NT2/D1 (cell line): ENCODE measurements around the gene LIPA.

Experiments
- DNase-seq: peaks from one replicate; pipeline ENCODE4 v3.0.0-alpha.2; 2011; ENCODE audit warnings: low read depth, low spot score
- H3K27me3 ChIP-seq: 2 replicates; pipeline ENCODE4 v1.6.0; 2011; ENCODE audit warnings: mild to moderate bottlenecking; ENCODE audit not compliant: insufficient read length, insufficient read depth
- H3K36me3 ChIP-seq: 2 replicates; pipeline ENCODE4 v1.6.1; 2011; ENCODE audit warnings: mild to moderate bottlenecking, low read length, mixed read lengths; ENCODE audit not compliant: insufficient read depth, insufficient read length
- H3K4me1 ChIP-seq: 2 replicates; pipeline ENCODE4 v1.5.1; 2011; ENCODE audit not compliant: insufficient read depth, insufficient read length
- H3K4me3 ChIP-seq: 2 replicates; pipeline ENCODE4 v1.5.1; 2011; ENCODE audit warnings: low read depth; ENCODE audit not compliant: insufficient read length
- H3K9ac ChIP-seq: 2 replicates; pipeline ENCODE4 v1.6.0; 2011; ENCODE audit warnings: low read depth; ENCODE audit not compliant: insufficient read length
- H3K9me3 ChIP-seq: 2 replicates; pipeline ENCODE4 v1.5.1; 2011; ENCODE audit warnings: mild to moderate bottlenecking, low read length; ENCODE audit not compliant: insufficient read depth
- SUZ12 ChIP-seq: IDR thresholded peaks from 2 replicates; pipeline ENCODE4 v1.6.1; 2011; ENCODE audit not compliant: insufficient read length, insufficient read depth; ENCODE audit errors: extremely low read depth
- YY1 ChIP-seq: IDR thresholded peaks from 2 replicates; pipeline ENCODE4 v1.6.1; 2011; ENCODE audit not compliant: insufficient read length, insufficient read depth
- ZNF274 ChIP-seq: IDR thresholded peaks from 2 replicates; pipeline ENCODE4 v1.6.1; 2011; ENCODE audit warnings: mild to moderate bottlenecking, low read depth, low read length

Gene LIPA

DNA sequence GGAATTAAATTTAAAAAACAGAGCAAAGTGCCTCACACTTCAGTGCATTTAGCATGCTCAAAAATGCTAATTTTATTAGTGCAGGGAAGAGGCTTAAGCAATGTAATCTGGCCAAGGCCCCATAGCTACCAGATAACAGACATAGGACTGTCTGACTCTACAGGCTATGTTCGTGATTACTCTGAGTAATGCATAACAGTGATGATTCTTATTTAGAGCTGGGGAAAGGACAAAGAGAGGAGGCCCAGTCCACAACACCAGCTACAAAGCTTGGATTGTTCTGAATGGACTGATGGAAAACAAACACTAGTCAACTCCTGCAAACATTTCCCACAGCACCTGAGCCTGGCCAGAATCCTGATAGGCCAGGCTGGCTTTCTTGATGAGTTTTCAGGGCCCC lies 36.1 kb downstream of the LIPA start:
- H3K4me3 ChIP-seq = no peak overlapping the region
- H3K4me1 ChIP-seq = no peaks in the 10 kb centered on the region
- no peaks in the 10 kb centered on the region for H3K36me3 ChIP-seq
- TF ChIP-seq YY1 (no peak), SUZ12 (no peak), ZNF274 (no peak)
- DNase-seq = no peak
- H3K9ac ChIP-seq = no peak overlapping the region
- no peaks in the 10 kb centered on the region for H3K9me3 ChIP-seq
- H3K27me3 ChIP-seq = peaks cover 6% of the 10 kb centered on the region

DNA sequence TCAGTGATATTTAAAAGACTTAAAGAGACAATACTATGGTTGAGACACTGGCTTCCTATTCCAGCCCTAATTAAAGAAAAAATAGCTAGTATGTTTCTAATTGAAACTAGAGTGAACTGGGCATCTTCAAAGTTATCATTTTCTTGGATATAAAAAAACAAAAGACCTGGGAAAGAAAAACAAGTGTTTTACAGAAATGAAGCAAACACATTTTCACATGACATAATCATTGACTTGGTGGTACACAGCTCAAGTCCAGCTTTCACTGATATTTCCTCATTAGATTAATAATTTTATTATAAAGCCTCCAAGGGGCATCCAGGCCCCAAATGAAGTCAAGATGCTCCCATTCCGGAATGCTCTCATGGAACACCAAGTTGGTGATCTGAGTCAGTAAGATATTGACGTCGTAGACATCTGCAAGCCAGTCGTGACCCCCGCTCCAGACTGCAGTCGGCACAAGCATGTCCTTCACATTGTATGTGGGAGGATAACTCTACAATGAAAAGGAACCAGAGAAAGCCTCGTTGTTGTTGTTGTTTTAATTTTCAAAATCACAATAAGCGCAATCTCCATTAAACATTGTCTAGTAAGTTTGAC lies 36.9 kb downstream of the LIPA start:
- Histone ChIP-seq H3K36me3 (no peaks in the 10 kb centered on the region), H3K4me3 (no peak overlapping the region), H3K9ac (no peak overlapping the region), H3K27me3 (peaks cover 13% of the 10 kb centered on the region), H3K4me1 (no peaks in the 10 kb centered on the region), H3K9me3 (no peaks in the 10 kb centered on the region)
- no peak for DNase-seq
- TF ChIP-seq SUZ12 (no peak), YY1 (no peak), ZNF274 (no peak)

DNA sequence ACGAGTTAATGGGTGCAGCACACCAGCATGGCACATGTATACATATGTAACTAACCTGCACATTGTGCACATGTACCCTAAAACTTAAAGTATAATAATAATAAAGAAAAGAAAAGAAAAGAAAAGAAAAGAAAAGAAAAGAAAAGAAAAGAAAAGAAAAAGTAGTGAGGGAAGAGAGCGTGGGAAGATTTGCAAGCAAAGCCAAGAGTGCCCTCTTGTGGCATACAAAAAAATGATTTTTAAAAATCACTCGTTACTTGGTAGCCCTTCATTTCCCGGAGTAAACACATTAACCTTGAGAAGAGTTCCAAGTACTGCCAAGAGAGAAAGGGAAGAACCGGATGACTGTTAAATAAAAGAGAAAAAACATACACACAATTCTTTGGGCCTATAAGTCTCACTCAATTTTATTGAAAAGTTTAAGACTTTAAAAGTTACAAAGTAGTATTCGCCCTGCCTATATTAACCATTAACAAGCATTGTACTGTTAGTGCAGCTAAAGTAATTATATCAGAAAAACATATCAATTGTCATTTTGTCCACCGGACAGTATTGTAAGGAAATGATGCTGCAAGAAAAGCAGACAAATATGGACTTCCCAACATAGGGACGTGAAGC lies 38.3 kb downstream of the LIPA start:
- H3K9ac ChIP-seq = no peak overlapping the region
- H3K9me3 ChIP-seq = no peaks in the 10 kb centered on the region
- no peak for TF ChIP-seq SUZ12
- TF ChIP-seq YY1 = no peak
- no peak for TF ChIP-seq ZNF274
- H3K4me3 ChIP-seq = no peak overlapping the region
- DNase-seq = no peak
- H3K36me3 ChIP-seq = no peaks in the 10 kb centered on the region
- peaks cover 27% of the 10 kb centered on the region for H3K27me3 ChIP-seq
- no peaks in the 10 kb centered on the region for H3K4me1 ChIP-seq

DNA sequence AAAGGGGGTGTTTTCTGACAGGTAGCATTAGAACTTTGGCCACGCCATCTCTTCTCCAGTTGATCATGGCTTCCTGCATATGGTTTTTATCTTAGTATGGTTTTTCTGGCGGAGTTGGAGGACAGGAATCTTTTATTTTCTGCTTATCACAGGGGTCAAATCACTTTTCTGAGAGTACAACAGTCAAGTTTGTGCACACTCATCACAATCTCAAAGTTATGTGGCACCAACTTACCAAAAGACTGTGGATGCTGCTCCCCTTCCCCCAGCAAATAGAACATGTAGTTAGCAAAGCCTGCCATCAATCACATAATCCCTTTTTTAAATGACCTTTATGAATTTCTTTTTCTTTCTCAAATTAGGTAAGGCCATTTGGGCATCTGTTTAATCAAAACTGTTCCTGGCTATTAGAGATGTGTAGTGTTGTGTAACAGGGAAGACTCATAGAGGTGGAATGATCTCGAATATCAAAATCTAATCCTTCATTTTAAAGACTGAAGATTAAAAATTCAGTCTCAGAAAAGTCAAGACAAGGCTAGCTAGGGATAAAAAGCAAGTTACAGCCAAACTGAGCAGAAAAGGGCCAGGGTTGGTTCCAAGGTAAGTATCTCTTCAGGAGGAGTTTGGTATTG lies 40.7 kb downstream of the LIPA start:
- Histone ChIP-seq H3K4me1 (peaks cover 6% of the 10 kb centered on the region), H3K27me3 (peaks cover 51% of the 10 kb centered on the region), H3K4me3 (no peak overlapping the region), H3K36me3 (no peaks in the 10 kb centered on the region), H3K9ac (no peak overlapping the region), H3K9me3 (no peaks in the 10 kb centered on the region)
- no peak for DNase-seq
- TF ChIP-seq ZNF274 (no peak), SUZ12 (no peak), YY1 (no peak)

DNA sequence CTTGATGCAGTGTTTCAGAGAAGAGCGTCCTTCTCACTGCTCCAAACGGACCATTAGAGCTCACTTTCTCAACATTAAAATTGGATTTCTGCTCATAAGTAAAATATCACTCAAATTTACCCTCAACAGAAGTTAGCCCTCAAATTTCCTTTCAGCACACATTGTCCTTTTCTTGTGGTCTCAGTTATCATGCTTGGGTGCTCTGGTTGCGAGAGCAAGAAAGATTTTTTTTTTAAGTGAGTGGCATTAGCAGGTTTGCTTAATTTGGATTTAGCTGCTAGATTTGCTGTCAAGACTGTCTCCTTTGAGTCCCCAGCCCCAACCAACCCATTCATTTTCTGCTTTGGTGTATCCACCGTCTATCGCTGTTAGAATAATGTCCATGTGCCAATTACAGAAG lies 41.9 kb downstream of the LIPA start:
- Histone ChIP-seq H3K9me3 (no peaks in the 10 kb centered on the region), H3K36me3 (no peaks in the 10 kb centered on the region), H3K9ac (no peak overlapping the region), H3K4me1 (peaks cover 6% of the 10 kb centered on the region), H3K4me3 (no peak overlapping the region), H3K27me3 (peaks cover 63% of the 10 kb centered on the region)
- DNase-seq = no peak
- TF ChIP-seq YY1 = no peak
- TF ChIP-seq ZNF274 = no peak
- TF ChIP-seq SUZ12 = no peak

DNA sequence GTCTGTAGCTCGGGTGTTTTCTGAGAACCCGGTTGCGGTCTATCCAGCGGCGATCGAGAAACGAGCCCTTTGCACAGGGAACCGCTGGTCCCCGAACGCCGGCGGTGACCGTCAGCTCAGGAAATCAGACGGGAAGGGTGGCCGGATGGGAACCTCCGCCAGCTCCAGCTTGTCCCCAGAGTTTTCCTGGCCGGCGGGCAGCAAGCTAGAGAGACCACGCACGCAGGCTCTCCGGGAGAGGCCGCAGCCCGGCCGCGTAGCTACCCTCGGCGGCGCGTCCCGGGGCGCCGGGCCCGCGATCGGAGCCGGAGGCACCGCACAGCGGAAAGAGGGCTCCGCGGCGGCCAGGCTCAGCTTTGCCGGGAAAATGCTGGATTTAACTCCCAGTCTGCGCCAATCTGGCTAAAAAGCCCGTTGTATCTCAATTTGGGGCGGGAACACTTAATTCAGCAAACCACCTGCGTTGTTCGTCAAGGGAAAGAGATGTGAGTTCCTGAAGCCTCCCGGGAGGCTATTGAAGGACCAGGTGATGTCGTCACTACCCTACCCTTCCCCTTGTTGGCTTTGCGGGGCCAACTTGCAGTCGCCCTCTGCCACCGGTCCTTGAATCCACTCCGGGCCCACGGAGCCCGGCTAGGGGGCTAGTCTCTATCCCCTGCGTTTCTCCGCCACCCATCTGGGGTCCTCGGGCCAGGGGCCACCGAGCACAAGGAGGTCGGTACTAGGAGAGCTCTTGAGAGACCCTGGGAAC lies 43.6 kb downstream of the LIPA start:
- no peaks in the 10 kb centered on the region for H3K9me3 ChIP-seq
- H3K36me3 ChIP-seq = no peaks in the 10 kb centered on the region
- TF ChIP-seq ZNF274 (no peak), SUZ12 (no peak), YY1 (no peak)
- H3K9ac ChIP-seq = peak overlapping the region; percentile 72
- H3K4me3 ChIP-seq = peak overlapping the region; percentile 33
- DNase-seq = no peak
- peaks cover 6% of the 10 kb centered on the region for H3K4me1 ChIP-seq
- peaks cover 70% of the 10 kb centered on the region for H3K27me3 ChIP-seq

DNA sequence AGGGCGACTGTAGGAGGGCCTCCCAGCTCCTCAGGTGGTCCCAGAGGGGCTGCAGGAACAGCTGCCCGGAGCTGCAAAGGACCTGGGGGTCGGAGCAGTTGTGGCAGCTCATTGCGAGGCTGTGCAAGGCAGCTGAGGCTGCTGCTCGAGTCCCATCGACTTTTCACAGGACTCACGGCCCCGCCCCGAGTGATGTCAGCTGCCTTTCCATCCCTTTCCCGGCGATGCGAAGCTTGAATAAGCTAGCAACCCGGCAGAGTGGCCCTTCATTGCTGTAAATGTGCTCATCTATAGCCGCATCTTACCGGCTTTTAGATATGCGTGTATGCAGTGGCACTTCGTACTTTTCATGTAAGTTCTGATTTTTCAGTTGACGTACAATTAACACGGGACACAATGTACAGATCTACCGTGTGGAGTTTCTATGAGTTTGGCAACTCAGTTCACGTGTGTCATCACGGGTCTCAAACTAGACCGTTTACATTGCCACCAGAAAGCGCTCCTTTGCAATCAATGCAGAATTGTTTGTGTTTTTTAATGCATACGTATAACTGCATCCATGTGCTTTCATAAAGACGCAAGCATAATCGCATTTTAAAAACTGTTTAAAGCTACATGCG lies 44.3 kb downstream of the LIPA start, which contains the start of gene CH25H:
Gene CH25H (minus strand): TSS at position 137 of the 620 bp plus-strand sequence. CDS start 25 bp downstream, at position 112.
- no peak for TF ChIP-seq SUZ12
- TF ChIP-seq YY1 = no peak
- no peak for TF ChIP-seq ZNF274
- Histone ChIP-seq H3K9me3 (no peaks in the 10 kb centered on the region), H3K27me3 (peaks cover 70% of the 10 kb centered on the region), H3K36me3 (no peaks in the 10 kb centered on the region), H3K9ac (peak within 1 kb of the TSS; percentile 72), H3K4me1 (peaks cover 6% of the 10 kb centered on the region), H3K4me3 (peak within 1 kb of the TSS; percentile 33)
- no peak for DNase-seq
